HG03571 (cell line): ENCODE measurements around the gene NOP10.
"Not testable (repeated sequence)": the region's sequence is repeated elsewhere in the genome, so short reads cannot be mapped to it uniquely, and the experiment has no call there.

Experiments used
- ATAC-seq: cut with Tn5 transposase; IDR thresholded peaks from one replicate; pipeline ENCODE4 v1.9.1; 2021; ENCODE audit not compliant: unreplicated experiment

The NOP10 gene

DNA sequence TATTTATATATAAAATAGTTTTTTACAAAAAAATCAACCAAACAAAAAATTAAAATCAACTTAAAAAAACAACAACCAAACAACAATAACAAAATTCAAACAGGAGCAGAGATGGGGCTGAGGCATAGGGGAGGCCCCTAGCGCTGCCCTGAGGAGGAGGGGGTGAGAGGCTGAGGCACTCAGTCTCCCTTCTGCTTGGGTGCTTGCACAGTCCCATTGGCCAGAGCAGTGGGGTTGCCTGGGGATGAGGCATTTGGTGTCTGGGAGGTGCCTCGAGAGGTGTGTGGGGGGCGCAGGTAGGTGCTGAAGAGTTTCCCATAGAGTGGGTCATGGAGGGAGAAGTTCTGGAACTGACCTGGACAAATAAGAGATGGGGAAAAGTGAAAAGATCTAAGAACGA lies 16.0 kb upstream of the NOP10 start:
- ATAC-seq: no peak

DNA sequence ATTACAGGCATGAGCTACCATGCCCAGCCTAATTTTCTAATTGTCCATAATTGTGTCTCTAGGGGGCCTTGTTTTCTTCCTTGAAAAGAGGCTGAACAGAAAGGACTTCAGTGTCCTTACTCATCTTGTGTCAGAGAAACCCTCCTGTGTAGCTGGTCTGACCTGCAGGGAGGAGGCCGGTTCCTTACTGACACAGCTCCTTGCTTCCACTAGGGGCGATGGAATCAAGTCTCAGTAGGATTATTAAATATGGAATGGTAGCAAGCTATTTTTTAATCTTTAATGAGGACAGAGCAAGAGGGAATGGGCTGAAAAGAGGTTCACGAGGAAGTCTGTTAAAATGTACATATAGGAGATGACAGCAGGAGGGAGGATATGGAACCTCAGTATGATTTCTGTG lies 15.4 kb upstream of the NOP10 start:
- ATAC-seq: no peak

DNA sequence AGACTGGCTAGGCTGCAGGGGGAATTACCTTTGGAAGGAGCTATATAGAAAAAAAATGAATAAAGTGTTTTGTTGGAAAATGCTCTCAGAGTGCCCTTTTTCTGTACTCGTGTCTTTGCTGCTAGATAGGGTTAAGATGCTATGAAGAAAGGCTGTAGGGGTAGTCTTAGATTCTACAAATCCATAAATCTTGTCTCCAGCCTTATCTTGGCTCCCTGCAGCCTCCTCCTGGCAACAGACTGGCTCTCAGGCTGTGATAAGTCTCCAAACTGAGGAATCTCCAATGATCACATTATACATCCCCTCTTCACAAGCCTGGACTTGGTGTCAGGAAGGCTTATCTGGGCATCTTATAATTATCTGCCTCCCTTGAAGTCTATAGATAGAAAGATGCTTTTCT lies 14.7 kb upstream of the NOP10 start:
- no peak for ATAC-seq

DNA sequence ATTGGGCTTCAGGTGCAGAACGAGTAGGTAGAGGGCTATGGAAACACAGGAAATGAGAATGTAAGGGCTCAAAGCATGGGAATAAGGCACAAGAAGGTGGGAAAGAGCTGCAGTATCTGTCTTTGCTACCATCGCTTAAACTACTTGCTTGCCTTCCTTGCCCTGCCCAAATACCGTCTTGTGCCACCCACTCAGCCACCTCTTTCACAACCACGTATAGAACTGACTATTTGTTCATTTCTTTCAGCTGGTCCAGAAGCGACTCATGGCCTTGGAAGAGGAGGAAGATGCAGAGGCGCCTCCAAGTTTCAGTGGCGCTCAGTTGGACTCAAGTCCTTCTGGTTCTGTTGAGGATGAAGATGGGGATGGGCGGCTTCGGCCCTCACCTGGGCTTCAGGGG lies 12.3 kb upstream of the NOP10 start:
- ATAC-seq: no peak

DNA sequence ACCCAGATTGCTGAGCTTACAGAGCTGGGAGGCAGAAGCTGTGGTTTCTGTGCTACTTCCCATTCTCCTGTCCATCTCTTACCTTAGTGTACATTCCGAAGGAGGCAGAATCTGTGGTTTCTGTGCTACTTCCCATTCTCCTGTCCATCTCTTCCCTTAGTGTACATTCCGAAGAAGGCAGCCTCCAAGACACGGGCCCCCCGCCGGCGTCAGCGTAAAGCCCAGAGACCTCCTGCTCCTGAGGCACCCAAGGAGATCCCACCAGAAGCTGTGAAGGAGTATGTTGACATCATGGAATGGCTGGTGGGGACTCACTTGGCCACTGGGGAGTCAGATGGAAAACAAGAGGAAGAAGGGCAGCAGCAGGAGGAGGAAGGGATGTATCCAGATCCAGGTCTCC lies 11.3 kb upstream of the NOP10 start:
- no peak for ATAC-seq

DNA sequence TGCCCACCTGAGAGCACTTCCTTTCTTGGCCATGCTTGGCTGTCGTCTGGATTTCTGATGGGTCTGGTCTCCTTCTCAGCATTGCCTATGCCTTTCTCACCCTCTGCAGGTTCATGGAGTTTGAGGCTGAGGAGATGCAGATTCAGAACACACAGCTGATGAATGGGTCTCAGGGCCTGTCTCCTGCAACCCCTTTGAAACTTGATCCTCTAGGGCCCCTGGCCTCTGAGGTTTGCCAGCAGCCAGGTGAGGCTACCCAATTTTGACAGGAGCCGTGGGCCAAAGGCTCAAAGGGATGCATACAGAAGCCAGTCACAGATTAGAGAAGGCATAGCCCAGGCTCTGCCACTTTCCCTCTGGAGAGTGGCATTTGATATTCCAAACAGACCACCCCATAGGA lies 10.7 kb upstream of the NOP10 start:
- ATAC-seq: no peak

DNA sequence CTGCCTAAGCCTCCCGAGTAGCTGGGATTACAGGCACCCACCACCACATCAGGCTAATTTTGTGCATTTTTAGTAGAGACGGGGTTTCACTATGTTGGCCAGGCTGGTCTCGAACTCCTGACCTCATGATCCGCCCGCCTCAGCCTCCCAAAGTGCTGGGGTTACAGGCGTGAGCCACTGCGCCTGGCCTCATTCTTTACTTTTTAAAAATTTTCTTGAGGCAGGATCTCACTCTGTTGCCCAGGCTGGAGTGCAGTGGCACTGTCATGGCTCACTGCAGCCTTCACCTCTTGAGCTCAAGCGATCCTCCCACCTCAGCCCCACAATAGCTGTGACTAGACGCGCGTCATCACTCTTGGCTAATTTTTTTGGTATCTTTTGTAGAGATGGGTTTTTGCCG lies 10.1 kb upstream of the NOP10 start:
- ATAC-seq: not testable (repeated sequence)

DNA sequence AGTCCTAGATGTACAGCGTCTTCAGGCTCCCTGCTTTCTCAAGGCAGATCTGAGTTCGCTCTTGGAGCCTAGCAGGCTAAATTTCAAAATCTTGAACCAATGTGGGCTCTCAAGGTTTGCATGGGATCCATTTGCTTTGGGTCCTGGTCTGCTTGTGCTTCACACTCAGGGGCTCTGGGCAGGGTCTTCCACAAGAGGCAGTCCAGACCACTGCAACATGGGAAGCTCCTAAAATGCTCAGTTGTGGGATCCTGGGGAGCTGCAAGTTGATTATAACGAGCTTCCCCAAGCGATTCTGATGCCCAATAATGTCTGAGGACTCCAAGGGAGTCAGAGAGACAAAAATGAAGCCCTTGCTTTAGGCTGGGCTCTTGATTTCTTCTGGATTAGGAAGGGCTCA lies 6.8 kb upstream of the NOP10 start:
- no peak for ATAC-seq

- no peak for ATAC-seq
These were observed 5.9 kb upstream of the NOP10 start for GRCh38 chr15:34348735-34349300.

DNA sequence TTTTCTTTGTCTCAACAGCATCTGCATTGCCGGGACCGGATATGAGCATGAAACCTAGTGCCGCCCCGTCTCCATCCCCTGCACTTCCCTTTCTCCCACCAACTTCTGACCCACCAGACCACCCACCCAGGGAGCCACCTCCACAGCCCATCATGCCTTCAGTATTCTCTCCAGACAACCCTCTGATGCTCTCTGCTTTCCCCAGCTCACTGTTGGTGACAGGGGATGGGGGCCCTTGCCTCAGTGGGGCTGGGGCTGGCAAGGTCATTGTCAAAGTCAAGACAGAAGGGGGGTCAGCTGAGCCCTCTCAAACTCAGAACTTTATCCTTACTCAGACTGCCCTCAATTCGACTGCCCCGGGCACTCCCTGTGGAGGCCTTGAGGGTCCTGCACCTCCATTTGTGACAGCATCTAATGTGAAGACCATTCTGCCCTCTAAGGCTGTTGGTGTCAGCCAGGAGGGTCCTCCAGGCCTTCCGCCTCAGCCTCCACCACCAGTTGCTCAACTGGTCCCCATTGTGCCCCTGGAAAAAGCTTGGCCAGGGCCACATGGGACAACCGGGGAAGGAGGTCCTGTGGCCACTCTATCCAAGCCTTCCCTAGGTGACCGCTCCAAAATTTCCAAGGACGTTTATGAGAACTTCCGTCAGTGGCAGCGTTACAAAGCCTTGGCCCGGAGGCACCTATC lies 5.2 kb upstream of the NOP10 start:
- ATAC-seq: no peak

DNA sequence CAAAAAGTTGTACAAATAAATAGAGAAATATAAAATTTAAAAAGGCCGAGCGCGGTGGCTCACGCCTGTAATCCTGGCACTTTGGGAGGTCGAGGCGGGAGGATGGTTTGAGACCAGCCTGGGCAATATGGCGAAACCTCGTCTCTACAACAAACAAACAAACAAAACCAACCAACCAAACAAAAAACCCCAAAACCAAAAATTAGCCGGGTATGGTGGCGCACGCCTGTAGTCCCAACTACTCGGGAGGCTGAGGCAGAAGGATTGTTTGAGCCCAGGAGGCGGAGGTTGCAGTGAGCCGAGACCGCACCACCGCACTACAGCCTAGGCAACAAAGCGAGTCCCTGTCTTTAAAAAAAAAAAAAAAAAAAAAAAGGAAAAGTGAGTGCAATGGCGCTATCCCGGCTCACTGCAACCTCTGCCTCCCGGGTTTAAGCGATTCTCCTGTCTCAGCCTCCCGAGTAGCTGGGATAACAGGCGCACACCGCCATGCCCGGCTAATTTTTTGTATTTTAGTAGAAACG lies 661 bp downstream of the NOP10 start:
- ATAC-seq: not testable (repeated sequence)

DNA sequence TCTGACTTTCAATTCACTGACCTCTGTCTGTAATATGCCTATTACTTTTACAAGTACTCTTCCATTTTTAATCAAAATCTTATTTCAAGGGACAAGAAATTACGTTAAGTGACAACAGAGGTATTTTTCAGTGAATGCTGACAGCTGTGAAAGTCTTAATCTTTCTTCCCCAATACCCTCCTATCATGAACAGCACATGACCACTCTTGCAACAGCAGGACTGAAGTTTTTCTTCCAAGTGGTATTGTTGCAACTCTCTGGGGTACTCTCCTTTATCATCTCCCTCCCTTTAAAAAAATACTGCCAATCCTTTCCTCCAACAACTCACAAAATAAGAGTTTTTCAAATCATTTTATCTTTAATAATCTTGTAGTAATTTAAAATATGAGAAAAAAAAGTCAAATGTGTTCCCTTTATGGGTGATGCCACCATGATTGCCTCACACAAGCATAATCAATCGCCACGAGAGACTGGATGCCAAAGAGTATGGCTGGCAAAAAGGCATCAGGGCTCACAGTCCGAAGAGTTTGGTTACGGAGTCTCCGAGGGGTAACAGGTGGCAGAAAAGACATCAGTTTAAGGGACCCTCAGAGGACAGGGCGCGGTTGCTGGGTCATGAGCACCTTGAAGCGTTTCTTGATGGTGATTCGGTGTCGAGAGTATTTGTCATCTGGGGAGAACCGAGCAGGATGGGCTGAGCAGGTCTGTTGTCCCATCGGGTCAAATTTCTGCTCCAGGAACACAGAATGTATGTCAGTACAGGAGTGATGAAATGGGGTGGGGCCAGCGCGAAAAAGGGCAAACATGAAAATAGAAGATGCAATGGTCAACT lies 1.3 kb downstream of the NOP10 start:
- no peak for ATAC-seq

- ATAC-seq: no peak
These were observed 3.0 kb downstream of the NOP10 start for GRCh38 chr15:34339946-34340345.

DNA sequence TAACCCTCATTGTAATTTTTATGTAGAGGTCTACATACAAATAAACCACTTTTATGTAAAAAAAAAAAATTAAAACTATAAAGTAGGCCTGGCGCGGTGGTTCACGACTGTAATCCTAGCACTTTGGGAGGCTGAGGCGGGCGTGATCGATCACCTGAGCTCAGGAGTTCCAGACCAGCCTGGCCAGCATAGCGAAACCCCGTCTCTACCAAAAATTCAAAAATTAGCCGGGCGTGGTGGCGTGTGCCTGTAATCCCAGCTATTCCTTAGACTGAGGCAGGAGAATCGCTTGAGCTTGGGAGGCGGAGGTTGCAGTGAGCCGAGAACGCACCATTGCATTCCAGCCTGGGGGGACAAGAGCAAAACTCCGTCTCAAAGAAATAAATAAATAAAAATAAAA lies 4.6 kb downstream of the NOP10 start:
- no peak for ATAC-seq

DNA sequence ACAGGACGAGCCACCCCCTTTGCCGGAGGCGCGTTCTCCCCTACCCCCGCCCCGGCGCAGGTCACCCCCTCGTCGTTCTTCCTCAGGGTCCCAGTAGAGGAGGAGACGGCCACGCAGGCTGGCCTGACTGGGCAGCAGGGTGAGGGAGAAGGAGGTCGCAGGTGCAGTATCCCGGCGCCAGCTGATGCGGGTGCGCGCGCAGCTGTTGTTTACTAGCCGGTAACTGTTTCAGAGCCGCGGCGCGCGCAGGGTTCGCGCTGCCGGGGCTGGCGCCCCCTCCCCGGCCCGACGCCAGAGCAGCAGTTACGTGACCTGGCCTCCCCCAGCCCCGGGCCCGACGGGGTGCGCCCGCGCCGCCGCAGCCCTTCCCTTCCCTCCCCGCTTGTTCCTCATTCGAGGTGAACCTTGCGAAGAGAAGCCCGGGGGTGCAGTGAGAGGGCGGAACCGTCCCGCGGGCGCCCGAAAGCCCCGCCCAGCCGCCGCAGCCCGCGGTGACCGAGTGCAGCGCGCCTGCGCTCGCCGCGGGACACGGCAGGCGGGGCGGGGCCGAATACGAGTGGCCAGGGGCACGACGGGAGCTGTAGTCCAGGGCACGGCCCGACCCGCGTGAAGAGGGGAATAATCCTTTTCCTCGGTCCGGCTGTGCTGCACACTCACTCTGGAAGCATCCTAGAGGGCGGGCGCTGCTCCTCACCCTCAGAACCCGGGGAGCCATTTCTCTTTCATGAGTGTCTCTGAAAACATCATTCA lies 5.2 kb downstream of the NOP10 start, which contains the start of gene SLC12A6:
TSS of gene SLC12A6 (minus strand) at position 225 of the 750 bp plus-strand sequence. CDS start 1,101 bp downstream, outside the sequence.
- peak; percentile 59 for ATAC-seq

GRCh38 chr15:34336991-34337556 lies 5.9 kb downstream of the NOP10 start:
- peak; percentile 8 for ATAC-seq

GRCh38 chr15:34336231-34336990 lies 6.5 kb downstream of the NOP10 start:
- ATAC-seq: no peak

DNA sequence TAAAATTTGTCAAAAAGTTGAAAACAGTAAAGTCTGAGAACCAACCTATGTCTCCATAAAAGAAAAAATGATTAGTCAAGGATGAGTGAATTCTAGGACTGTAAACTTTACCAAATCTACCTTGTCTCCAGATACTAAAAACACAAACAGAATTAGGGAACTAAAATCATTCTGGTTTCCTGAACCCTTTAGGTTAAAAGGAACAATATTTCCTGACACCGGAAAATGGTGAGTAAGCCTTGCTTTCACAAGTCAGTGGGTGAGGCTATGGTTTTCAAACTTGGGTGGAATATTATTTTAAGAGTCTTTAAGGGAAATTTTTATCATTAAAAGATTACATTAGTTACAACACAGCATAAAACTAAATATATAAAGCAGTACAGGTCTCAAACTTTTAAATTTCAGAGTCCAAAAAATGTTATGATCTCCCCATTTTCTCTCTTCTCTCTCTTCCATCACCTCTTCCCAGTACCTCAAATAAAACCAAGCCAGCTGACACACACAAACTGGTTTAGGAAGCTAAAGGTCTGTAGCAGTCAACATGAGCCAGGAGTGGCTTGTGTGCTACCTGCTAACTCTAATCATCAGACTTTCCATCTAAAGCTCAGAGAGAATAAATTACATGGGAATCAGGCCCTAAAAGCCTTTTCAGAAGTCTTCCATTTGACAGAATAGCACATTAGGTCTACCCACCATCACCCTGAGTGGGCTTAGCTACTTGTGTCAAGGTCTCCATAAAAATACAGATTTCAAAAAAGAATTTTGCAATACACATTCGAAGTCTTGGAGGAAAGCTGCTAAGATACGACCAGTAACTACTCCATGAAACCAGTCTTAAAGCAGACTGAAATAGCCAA lies 7.5 kb downstream of the NOP10 start:
- ATAC-seq: no peak

DNA sequence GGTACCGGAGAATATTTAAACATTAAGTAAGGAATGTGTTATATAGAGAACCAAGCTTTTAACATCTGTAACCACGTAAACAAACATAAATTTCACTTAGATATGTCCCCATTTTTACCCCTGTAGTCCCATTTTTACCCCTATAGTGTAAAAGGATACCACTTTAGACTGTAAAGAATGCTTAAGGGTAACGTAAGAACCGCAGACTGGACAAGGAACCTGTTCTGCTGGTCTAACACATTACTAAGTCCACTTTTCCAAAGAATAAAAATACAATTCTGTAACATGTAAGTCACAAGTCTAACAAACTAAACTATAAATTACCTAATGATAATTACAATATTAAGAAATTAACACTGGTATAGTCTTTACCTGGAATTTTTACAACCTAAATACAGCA lies 8.3 kb downstream of the NOP10 start:
- ATAC-seq: no peak
